ENCODE measurements around the gene CIT.

Gene CIT

GRCh38 chr12:119802472-119802871 is 74.6 kb downstream of the CIT start:
- peak; percentile 41 to 77 for DNase-seq (ENCODE audit: low read depth in 2 of 2)
- no peak overlapping the region for H3K4me3 ChIP-seq (replicated peaks in 1 of 2; ENCODE audit: low read depth in 2 of 2, low read length in 2 of 2)
- TF ChIP-seq, protein P1, sequence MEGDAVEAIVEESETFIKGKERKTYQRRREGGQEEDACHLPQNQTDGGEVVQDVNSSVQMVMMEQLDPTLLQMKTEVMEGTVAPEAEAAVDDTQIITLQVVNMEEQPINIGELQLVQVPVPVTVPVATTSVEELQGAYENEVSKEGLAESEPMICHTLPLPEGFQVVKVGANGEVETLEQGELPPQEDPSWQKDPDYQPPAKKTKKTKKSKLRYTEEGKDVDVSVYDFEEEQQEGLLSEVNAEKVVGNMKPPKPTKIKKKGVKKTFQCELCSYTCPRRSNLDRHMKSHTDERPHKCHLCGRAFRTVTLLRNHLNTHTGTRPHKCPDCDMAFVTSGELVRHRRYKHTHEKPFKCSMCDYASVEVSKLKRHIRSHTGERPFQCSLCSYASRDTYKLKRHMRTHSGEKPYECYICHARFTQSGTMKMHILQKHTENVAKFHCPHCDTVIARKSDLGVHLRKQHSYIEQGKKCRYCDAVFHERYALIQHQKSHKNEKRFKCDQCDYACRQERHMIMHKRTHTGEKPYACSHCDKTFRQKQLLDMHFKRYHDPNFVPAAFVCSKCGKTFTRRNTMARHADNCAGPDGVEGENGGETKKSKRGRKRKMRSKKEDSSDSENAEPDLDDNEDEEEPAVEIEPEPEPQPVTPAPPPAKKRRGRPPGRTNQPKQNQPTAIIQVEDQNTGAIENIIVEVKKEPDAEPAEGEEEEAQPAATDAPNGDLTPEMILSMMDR (IDR thresholded peaks at IDR 0.05; ENCODE audit: low read depth, low read length), result no peak

DNA sequence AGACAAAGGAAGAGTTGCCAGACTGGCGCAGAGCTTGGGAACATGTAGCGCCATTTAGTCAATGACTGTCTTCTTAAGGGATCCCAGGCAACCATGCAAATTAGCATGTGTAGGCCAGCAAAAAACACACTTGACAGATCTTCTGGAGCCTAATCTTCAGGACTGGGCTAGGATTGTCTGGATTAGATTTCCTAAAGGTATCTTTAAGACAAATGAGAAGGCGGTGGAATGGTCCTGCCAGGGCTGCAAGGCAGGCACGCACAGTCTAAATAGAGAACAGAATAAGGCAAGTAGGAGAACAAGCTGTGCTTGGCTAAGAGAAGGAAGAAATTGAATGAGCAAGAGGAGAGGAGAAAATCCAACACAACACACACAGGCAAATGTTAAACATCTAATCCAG is 80.0 kb downstream of the CIT start:
- no peak for DNase-seq (ENCODE audit: low read depth in 2 of 2)
- H3K4me3 ChIP-seq (replicated peaks in 1 of 2; ENCODE audit: low read depth in 2 of 2, low read length in 2 of 2), result no peak overlapping the region
- TF ChIP-seq, protein P1 (IDR thresholded peaks at IDR 0.05; ENCODE audit: low read depth, low read length), result no peak

DNA sequence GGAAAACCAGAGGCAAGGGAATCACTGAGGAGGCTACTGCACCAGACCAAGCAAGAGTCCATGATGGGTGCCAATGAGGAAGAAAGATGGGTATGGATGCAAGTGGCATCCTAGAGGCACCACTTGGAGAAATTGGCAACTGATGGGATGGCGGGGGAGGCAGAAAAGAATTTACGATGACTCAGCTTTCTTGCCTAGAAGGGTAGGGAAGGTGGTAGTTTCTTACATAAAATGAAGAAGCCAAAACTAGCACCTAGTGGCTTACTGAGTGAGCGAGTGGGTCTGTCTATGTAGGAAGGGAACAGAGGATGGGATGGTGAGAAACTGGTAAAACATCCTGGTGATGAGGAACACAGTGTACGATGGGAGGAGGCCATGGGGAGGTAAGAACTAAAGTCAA is 80.8 kb downstream of the CIT start:
- TF ChIP-seq, protein P1 (IDR thresholded peaks at IDR 0.05; ENCODE audit: low read depth, low read length), result no peak
- no peak for DNase-seq (ENCODE audit: low read depth in 2 of 2)
- no peak overlapping the region for H3K4me3 ChIP-seq (replicated peaks in 1 of 2; ENCODE audit: low read depth in 2 of 2, low read length in 2 of 2)

- no peak for DNase-seq (ENCODE audit: low read depth in 2 of 2)
- no peak overlapping the region for H3K4me3 ChIP-seq (replicated peaks in 1 of 2; ENCODE audit: low read depth in 2 of 2, low read length in 2 of 2)
- TF ChIP-seq, protein P1 (IDR thresholded peaks at IDR 0.05; ENCODE audit: low read depth, low read length), result no peak
Measured at GRCh38 chr12:119791453-119791852, 85.7 kb downstream of the CIT start.

GRCh38 chr12:119788786-119789185 is 88.3 kb downstream of the CIT start:
- TF ChIP-seq, protein P1 (IDR thresholded peaks at IDR 0.05; ENCODE audit: low read depth, low read length), result no peak
- peak; percentile 5 to 33 for DNase-seq (ENCODE audit: low read depth in 2 of 2)
- no peak overlapping the region for H3K4me3 ChIP-seq (replicated peaks in 1 of 2; ENCODE audit: low read depth in 2 of 2, low read length in 2 of 2)

DNA sequence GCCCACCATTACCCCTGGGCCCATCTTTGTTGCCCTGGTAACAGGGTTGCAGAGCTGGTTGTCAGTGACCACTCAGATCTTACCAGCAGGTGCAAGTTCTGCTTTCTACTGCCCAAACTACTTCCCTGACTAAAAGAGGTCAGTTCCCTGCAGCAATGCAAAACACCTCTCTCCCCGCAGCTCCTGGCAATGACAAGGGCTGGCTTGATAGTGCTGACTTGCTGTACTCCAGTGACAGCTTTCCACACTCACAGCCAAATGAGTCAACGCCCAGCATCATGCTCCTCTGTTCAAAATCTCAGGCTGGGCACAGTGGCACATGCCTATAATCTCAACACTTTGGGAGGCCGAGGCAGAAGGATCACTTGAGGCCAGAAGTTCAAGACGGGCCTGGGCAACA is 90.6 kb downstream of the CIT start:
- H3K4me3 ChIP-seq (replicated peaks in 1 of 2; ENCODE audit: low read depth in 2 of 2, low read length in 2 of 2), result no peak overlapping the region
- DNase-seq (ENCODE audit: low read depth in 2 of 2), result no peak
- TF ChIP-seq, protein P1 (IDR thresholded peaks at IDR 0.05; ENCODE audit: low read depth, low read length), result no peak

GRCh38 chr12:119784673-119785072 is 92.4 kb downstream of the CIT start:
- H3K4me3 ChIP-seq (replicated peaks in 1 of 2; ENCODE audit: low read depth in 2 of 2, low read length in 2 of 2), result no peak overlapping the region
- no peak for DNase-seq (ENCODE audit: low read depth in 2 of 2)
- TF ChIP-seq, protein P1 (IDR thresholded peaks at IDR 0.05; ENCODE audit: low read depth, low read length), result no peak

Data from cardiac fibroblast (primary cell).